DND-41 (cell line): ENCODE results near the gene KLF5.

Experiments
- ATAC-seq: fragments of 200-7000 bp; cut with Tn5 transposase; 3 replicates; pipeline ENCODE4 v1.9.1; 2021; ENCODE audit warnings: low read depth; ENCODE audit not compliant: insufficient read depth
- DNase-seq: peaks from one replicate; pipeline ENCODE4 v3.0.0-alpha.2; 2020
- H2AFZ ChIP-seq: 2 replicates; pipeline ENCODE4 v1.6.0; 2012; ENCODE audit warnings: low read depth, low read length
- H3K27ac ChIP-seq: 2 replicates; pipeline ENCODE4 v1.5.1; 2012; ENCODE audit warnings: low read length, inconsistent platforms
- H3K27me3 ChIP-seq: fragments of 200-600 bp; sonication (generic); 2 replicates; pipeline ENCODE4 v1.6.0; 2012; ENCODE audit warnings: low read length, mild to moderate bottlenecking, inconsistent platforms; ENCODE audit not compliant: insufficient read depth, poor library complexity
- H3K36me3 ChIP-seq: 2 replicates; pipeline ENCODE4 v1.5.1; 2012; ENCODE audit warnings: low read length, inconsistent platforms; ENCODE audit not compliant: insufficient read depth
- H3K4me1 ChIP-seq: 2 replicates; pipeline ENCODE4 v1.5.1; 2012; ENCODE audit warnings: mild to moderate bottlenecking, low read length; ENCODE audit not compliant: insufficient read depth
- H3K4me2 ChIP-seq: 2 replicates; pipeline ENCODE4 v1.6.0; 2012; ENCODE audit warnings: mild to moderate bottlenecking, moderate library complexity, low read length, inconsistent platforms; ENCODE audit not compliant: insufficient read depth
- H3K4me3 ChIP-seq, 2 experiments: fragments of 200-600 bp in 1 of 2; shearing (Covaris generic) in 1 of 2; 2 replicates each; pipeline ENCODE4 v1.5.1; 2012 to 2016; ENCODE audit warnings: inconsistent platforms in 2 of 2, low read length in 2 of 2, mild to moderate bottlenecking in 2 of 2, low read depth in 1 of 2, moderate library complexity in 1 of 2
- H3K79me2 ChIP-seq: 2 replicates; pipeline ENCODE4 v1.6.0; 2012; ENCODE audit warnings: low read length, inconsistent platforms; ENCODE audit not compliant: insufficient read depth
- H3K9ac ChIP-seq: 2 replicates; pipeline ENCODE4 v1.6.0; 2012; ENCODE audit warnings: low read depth, mild to moderate bottlenecking, inconsistent platforms, low read length, moderate library complexity
- H3K9me3 ChIP-seq: 2 replicates; pipeline ENCODE4 v1.5.1; 2012; ENCODE audit warnings: low read length, moderate library complexity, mild to moderate bottlenecking, inconsistent platforms; ENCODE audit not compliant: insufficient read depth, severe bottlenecking
- H4K20me1 ChIP-seq: 2 replicates; pipeline ENCODE4 v1.6.0; 2012; ENCODE audit warnings: low read length; ENCODE audit not compliant: insufficient read depth
- EZH2 ChIP-seq: IDR thresholded peaks from 3 replicates; pipeline ENCODE4 v1.6.1; 2012; ENCODE audit warnings: borderline replicate concordance, low read depth, mild to moderate bottlenecking, moderate library complexity, low read length, inconsistent platforms; ENCODE audit not compliant: severe bottlenecking
- TF ChIP-seq, protein P1 (sequence below): IDR thresholded peaks from 2 replicates; pipeline ENCODE4 v1.5.1; 2012; ENCODE audit warnings: borderline replicate concordance, low read length, moderate library complexity, mild to moderate bottlenecking; ENCODE audit not compliant: poor library complexity, severe bottlenecking; ENCODE audit errors: extremely low read depth

The KLF5 gene

DNA sequence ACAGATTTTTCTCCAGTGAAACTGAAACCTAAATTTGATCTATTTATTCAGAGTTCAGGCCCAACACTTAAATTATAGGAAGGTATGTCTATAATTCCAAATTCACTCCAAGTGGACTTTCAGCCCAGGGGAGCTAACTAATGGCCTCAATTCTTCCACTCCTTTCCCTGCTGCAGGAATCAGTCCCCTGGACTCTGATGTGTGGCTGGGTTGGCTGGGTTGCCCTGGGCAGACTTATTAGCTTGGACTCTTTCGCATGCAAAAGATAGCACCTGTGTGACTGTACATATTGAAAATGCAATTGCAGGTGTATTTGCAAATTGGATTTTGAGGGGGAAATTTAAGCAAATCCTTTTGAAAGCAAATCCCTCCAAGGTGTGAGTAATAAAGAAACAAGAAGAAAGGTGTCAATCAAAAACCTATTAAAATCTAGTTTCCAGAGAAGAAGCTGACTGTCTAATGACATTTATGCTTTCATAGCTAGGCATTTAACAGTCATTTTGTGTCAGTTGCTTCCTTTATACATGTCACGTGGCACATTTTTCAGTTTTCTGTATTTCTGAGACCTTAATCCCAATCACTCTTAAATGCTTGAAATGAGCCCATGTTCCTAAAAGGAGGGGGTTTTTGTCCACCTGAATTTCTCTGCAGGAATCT is 42.7 kb downstream of the KLF5 start:
- TF ChIP-seq EZH2, result no peak
- TF ChIP-seq, protein P1, sequence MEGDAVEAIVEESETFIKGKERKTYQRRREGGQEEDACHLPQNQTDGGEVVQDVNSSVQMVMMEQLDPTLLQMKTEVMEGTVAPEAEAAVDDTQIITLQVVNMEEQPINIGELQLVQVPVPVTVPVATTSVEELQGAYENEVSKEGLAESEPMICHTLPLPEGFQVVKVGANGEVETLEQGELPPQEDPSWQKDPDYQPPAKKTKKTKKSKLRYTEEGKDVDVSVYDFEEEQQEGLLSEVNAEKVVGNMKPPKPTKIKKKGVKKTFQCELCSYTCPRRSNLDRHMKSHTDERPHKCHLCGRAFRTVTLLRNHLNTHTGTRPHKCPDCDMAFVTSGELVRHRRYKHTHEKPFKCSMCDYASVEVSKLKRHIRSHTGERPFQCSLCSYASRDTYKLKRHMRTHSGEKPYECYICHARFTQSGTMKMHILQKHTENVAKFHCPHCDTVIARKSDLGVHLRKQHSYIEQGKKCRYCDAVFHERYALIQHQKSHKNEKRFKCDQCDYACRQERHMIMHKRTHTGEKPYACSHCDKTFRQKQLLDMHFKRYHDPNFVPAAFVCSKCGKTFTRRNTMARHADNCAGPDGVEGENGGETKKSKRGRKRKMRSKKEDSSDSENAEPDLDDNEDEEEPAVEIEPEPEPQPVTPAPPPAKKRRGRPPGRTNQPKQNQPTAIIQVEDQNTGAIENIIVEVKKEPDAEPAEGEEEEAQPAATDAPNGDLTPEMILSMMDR, result no peak

DNA sequence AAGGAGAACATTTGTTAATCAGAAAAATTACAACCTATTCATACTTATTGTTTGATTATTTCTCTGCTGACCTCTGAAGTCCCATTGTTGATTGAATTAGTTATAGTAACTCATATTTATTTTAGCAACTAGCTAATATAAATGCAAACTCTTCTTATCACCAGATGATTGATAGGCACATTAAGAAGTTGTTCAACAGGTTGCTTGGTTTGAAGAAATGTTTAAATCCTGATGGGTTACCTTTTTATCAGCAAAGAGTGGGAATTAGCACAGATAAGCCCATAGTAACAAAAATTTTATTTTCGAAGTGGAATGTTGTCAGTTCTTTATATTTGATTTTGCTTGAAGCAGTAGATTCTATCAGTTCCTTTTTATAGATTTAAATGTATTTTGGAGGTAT is 44.4 kb downstream of the KLF5 start:
- H3K27ac ChIP-seq, result no peak overlapping the region
- no peak for TF ChIP-seq EZH2
- TF ChIP-seq, protein P1, result no peak
- H4K20me1 ChIP-seq, result no peaks in the 10 kb centered on the region
- DNase-seq (no peak), ATAC-seq (no peak)
- H3K27me3 ChIP-seq, result no peaks in the 10 kb centered on the region
- no peak overlapping the region for H2AFZ ChIP-seq
- no peaks in the 10 kb centered on the region for H3K9me3 ChIP-seq
- H3K9ac ChIP-seq, result no peak overlapping the region
- no peaks in the 10 kb centered on the region for H3K79me2 ChIP-seq
- H3K4me1 ChIP-seq, result no peaks in the 10 kb centered on the region
- H3K4me2 ChIP-seq, result no peak overlapping the region
- no peaks in the 10 kb centered on the region for H3K36me3 ChIP-seq
- no peak overlapping the region for H3K4me3 ChIP-seq

More for the DNA sequence above, 42.7 kb downstream of the KLF5 start:
- Histone ChIP-seq H3K27me3 (no peaks in the 10 kb centered on the region), H4K20me1 (no peaks in the 10 kb centered on the region), H3K4me2 (no peak overlapping the region), H3K4me3 (no peak overlapping the region), H3K9ac (no peak overlapping the region), H3K36me3 (no peaks in the 10 kb centered on the region), H3K4me1 (no peaks in the 10 kb centered on the region), H2AFZ (no peak overlapping the region), H3K9me3 (no peaks in the 10 kb centered on the region), H3K27ac (no peak overlapping the region), H3K79me2 (no peaks in the 10 kb centered on the region)
- DNase-seq (no peak), ATAC-seq (no peak)

DNA sequence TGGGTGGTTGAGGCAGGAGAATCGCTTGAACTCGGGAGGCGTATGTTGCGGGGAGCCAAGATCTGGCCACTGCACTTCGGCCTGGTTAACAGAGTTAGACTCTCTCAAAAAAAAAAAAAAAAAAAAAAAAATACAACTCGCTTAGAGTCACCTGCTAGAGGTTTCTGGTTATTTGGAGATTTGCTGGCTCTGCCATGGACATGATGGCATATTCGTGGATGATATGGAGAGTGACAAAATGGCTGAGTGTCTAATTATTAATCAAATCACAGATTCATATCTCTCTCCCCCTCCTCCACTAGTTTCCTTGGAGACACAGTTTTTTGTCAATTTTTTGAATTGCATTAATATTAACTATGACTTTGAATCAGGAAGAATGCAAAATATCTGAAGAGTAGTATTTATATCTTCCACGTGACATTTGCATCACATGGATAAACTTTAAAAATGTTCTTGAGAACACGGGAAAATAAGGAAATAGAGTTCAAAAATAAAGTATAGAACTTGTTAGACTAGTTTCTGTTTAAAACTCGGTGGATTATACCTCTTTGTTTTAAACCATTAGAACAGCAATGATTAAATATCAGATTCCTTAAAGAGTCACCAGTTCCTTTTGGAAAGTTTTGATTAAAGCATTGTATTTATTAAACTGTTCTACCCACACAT is 47.8 kb downstream of the KLF5 start:
- Histone ChIP-seq H3K27me3 (no peaks in the 10 kb centered on the region), H4K20me1 (no peaks in the 10 kb centered on the region), H3K4me3 (no peak overlapping the region), H3K9ac (no peak overlapping the region), H3K4me1 (no peaks in the 10 kb centered on the region), H3K36me3 (no peaks in the 10 kb centered on the region), H3K79me2 (no peaks in the 10 kb centered on the region), H3K9me3 (no peaks in the 10 kb centered on the region), H3K4me2 (no peak overlapping the region), H2AFZ (no peak overlapping the region), H3K27ac (no peak overlapping the region)
- no peak for ATAC-seq
- TF ChIP-seq, protein P1, result no peak
- TF ChIP-seq EZH2, result no peak
- DNase-seq, result no peak
